Dendritic cell treated with granulocyte-macrophage colony-stimulating factor and Interleukin-4, amounts not matched to agents 40 ng/mL and 50 ng/mL, for 4 days (primary cell): ENCODE data around the gene NEDD4.
A peak's percentile ranks its signal among the peaks of the same experiment; 100 is the strongest.
"Not testable (repeated sequence)": the region's sequence is repeated elsewhere in the genome, so short reads cannot be mapped to it uniquely, and the experiment has no call there.

ENCODE experiments used
- H3K27ac Mint-ChIP-seq: one replicate; pipeline ENCODE4 v1.8.0; 2022; ENCODE audit warnings: mild to moderate bottlenecking, mixed read lengths
- H3K27me3 Mint-ChIP-seq: one replicate; pipeline ENCODE4 v1.8.0; 2022; ENCODE audit warnings: mild to moderate bottlenecking, mixed read lengths
- H3K36me3 Mint-ChIP-seq: one replicate; pipeline ENCODE4 v1.8.0; 2022; ENCODE audit warnings: low read depth, mixed read lengths
- H3K4me1 Mint-ChIP-seq: one replicate; pipeline ENCODE4 v1.8.0; 2022; ENCODE audit warnings: low read depth, mixed read lengths
- H3K4me3 Mint-ChIP-seq: one replicate; pipeline ENCODE4 v1.8.0; 2022; ENCODE audit warnings: mild to moderate bottlenecking, moderate library complexity, mixed read lengths
- H3K9me3 Mint-ChIP-seq: one replicate; pipeline ENCODE4 v1.8.0; 2022; ENCODE audit warnings: mixed read lengths
- intact Hi-C: fragments of 100-400 bp; cut with micrococcal nuclease; formaldehyde crosslinking; loops from one replicate; pipeline ENCODE4 v1.15.0; 2022

The NEDD4 gene

DNA sequence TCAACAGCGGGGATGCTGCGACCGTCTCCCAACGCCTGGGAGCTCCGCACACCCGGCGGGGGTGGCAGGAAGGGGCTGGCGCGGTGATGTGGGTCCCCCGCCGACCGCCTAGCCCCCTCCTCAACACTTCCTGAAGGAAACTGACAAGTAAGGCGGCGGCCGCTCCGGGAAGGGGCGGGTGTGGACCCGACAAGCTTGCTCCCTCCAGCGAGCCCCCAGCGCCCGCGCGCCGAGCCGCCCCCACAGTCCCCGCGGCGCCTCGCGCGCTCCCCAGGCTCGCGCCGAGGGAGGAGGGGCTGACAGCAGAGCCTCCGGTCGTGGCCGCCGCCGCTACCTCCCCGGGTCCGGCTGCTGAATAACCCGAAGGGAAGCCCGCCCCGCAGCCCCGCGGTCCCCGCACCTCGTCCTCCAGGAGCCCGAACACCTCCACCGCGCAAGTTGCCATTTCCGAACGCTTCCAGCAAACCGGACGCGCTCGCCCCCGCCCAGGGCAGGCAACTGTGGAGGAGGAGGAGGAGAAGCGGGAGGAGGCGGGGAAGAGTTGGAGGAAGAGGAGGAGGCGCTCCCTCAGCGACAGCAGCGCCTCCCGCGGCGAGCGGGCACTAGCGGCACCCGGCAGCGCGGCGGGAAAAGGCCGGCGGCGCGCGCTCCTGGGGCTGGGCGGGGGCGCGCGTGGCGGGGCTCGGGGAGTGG, at the start of gene NEDD4:
NEDD4 (minus strand) TSS at position 502 of the 693 bp plus-strand sequence; CDS start at position 445, 57 bp downstream.
- Mint-ChIP-seq H3K9me3 (no peaks in the 10 kb centered on the region), H3K4me1 (peaks cover 12% of the 10 kb centered on the region), H3K4me3 (peak within 1 kb of the TSS; percentile 97), H3K27ac (peak within 1 kb of the TSS; percentile 78), H3K27me3 (peaks cover 30% of the 10 kb centered on the region), H3K36me3 (peaks cover 10% of the 10 kb centered on the region)
- intact Hi-C loops, result no loop called here

DNA sequence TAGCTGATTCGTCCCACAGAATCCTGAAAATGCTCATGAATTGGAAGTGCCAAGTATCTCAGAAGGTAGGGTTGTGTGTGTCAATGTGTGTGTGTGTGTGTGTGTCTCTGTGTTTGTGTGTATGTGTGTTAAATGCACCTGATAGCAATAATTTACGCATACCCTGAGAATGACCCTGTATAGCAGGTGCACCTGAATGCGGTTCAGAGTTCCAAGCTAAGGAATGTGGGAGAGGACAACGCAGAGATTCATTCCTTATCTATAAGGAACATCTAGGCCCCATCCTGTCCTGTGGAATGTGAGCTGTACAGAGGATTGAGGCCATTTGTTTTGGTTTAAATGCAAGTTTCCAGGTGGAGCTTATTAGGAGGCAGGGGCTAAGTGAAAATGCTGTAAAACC, 49.1 kb upstream of the NEDD4 start:
- Mint-ChIP-seq H3K4me1 (no peaks in the 10 kb centered on the region), H3K27ac (no peak overlapping the region)

DNA sequence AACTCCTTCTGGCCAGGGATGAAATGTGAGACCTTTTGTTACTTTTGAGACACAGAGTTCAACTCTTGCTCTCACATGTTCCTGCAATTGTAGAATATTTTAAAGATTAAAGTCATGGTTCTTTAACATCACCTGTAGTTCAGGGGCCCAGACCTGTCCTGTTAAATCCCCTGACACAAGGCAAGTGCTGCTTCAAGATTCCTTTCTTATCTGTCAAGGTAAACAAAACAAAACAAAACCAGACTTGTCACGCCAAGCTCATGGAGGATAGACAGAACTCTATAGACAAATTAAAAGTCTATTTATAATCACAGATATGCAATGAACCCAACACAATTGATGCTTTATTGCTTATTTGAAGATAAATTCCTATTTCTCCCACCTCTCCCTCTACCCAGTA, 48.6 kb upstream of the NEDD4 start:
- H3K4me1 Mint-ChIP-seq, result no peaks in the 10 kb centered on the region
- no peaks in the 10 kb centered on the region for H3K27me3 Mint-ChIP-seq
- no peaks in the 10 kb centered on the region for H3K36me3 Mint-ChIP-seq
- intact Hi-C loops, result no loop called here
- H3K9me3 Mint-ChIP-seq, result no peaks in the 10 kb centered on the region
- no peak overlapping the region for H3K4me3 Mint-ChIP-seq
- no peak overlapping the region for H3K27ac Mint-ChIP-seq

More for the DNA sequence above, 49.1 kb upstream of the NEDD4 start:
- Mint-ChIP-seq H3K4me3 (no peak overlapping the region), H3K9me3 (no peaks in the 10 kb centered on the region), H3K27me3 (no peaks in the 10 kb centered on the region), H3K36me3 (no peaks in the 10 kb centered on the region)
- intact Hi-C loops, result no loop called here

DNA sequence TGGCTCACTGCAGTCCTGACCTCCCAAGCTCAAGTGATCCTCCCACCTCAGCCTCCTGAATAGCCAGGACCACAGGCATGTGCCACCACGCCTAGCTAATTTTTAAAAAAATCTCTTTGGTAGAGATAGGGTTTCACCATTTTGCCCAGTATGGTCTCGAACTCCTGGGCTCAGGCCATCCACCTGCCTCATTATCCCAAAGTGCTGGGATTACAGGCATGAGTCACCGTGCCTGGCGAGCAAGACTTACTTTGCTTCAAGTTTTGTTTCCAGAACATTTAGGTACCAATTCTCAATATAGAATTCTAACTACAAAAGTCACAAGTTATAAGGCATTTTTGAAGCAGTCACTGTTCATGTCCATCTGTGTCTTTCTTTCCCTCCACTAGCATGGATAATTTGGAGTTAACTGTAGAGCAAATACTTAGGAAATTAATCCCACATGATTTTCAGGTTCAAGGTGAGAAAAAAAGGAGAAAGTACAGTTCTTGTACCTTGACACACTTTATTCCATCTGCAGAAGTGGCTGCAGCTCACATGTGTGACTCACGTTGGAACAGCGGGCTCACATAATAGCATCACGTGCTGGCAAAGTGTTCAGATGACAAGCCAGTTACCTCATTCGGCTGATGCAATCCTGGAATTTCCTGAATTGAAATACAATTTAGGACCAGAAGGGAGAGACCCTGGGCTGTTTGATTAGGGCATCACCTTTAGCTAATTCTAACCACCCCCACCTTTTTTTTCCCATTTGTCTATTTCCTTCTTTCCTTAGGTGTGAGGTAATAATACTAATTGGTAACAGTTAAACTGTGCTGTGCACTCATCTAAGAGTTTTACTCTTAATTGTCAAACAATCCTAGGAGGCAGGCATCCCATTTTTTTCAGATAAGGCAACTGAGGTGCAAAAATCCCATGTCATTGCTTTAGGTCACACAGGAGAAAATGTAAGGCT, 46.9 kb upstream of the NEDD4 start:
- no peak overlapping the region for H3K4me3 Mint-ChIP-seq
- no peaks in the 10 kb centered on the region for H3K36me3 Mint-ChIP-seq
- no peak overlapping the region for H3K27ac Mint-ChIP-seq
- H3K27me3 Mint-ChIP-seq, result no peaks in the 10 kb centered on the region
- intact Hi-C loops, result no loop called here
- H3K4me1 Mint-ChIP-seq, result no peaks in the 10 kb centered on the region
- no peaks in the 10 kb centered on the region for H3K9me3 Mint-ChIP-seq

DNA sequence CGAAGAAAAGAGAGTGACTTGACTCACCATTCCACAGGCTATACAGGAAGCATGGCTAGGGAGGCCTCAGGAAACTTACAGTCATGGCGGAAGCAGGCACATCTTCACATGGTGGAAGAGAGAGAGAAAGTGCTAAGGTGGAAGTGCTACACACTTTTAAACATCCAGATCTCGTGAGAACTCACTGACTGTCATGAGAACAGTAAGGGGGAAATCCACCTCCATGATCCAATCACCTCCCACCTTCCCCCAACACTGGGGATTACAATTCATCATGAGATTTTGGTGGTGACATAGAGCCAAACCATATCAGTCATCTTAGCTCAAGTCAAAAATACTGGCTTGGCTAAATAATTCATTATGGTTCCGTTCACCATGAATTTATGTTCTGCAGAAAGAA, 45.3 kb upstream of the NEDD4 start:
- Mint-ChIP-seq H3K9me3 (no peaks in the 10 kb centered on the region), H3K4me3 (no peak overlapping the region), H3K27ac (no peak overlapping the region), H3K27me3 (no peaks in the 10 kb centered on the region), H3K36me3 (no peaks in the 10 kb centered on the region), H3K4me1 (no peaks in the 10 kb centered on the region)
- intact Hi-C loops, result no loop called here

DNA sequence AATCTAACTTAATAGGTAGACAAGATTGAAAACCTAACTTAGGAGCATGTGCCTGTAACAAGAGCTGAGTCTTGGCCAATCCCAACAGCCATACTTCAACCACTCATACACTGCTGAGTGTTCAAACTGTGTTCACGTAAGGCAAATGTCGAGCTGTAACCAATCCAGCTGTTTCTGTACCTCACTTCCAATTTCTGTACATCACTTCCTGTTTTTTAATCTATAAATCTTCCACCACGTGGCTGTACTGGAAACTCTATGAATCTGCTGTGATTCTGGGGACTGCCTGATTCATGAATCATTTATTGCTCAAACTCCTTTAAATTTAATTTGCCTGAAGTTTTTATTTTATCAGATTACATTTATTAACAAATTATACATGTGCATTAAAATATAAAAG, 44.6 kb upstream of the NEDD4 start:
- Mint-ChIP-seq H3K4me1 (no peaks in the 10 kb centered on the region), H3K36me3 (no peaks in the 10 kb centered on the region), H3K9me3 (no peaks in the 10 kb centered on the region), H3K27ac (no peak overlapping the region), H3K4me3 (no peak overlapping the region), H3K27me3 (no peaks in the 10 kb centered on the region)
- intact Hi-C loops, result no loop called here

DNA sequence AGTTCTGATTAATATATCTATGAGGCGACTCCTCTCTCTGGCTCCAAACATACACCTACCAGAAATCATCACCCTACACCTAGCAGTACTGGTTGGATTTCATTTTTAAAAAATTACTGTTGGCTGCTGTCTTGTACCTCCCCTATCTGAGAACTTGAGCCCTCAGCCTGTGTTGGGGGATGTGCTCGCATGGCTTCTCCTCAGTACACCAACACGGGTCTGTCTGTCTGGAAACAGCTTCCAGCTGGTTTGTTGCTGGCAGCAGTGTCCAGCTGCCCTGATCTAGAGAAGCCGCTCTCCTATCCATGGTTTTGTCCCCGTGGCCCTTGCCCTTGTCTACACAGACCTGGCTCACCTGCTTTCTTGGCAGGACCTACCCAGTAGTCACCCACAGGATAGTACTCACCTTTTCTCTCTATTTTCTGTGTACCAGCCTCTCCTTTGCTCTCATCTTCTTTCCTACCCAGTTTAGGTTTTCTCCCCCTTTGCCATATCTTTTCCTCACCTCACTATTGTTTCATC, 43.2 kb upstream of the NEDD4 start:
- Mint-ChIP-seq H3K36me3 (no peaks in the 10 kb centered on the region), H3K9me3 (no peaks in the 10 kb centered on the region), H3K4me3 (no peak overlapping the region), H3K27ac (no peak overlapping the region), H3K27me3 (no peaks in the 10 kb centered on the region), H3K4me1 (no peaks in the 10 kb centered on the region)
- intact Hi-C loops, result no loop called here

DNA sequence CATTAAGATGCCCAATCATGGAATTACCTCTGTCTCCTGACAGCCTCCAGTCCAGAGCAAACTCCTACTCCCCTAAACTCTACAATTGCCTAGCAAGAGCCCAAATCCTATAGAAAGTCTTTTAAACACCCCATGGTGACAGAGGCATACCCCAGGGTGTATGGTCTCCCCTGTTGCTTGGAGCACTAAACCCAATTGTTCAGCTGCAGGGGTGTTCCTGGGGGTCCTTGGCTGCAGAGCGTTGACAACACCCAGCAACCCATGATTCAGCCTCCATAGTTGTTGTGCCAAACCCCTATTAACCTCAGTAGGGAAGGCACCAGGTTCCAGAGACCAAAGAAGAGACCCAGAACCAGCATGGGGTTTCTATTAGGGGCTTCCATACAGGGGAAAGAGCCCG, 41.8 kb upstream of the NEDD4 start:
- no peaks in the 10 kb centered on the region for H3K4me1 Mint-ChIP-seq
- H3K27me3 Mint-ChIP-seq, result no peaks in the 10 kb centered on the region
- H3K36me3 Mint-ChIP-seq, result no peaks in the 10 kb centered on the region
- H3K9me3 Mint-ChIP-seq, result no peaks in the 10 kb centered on the region
- H3K27ac Mint-ChIP-seq, result no peak overlapping the region
- no peak overlapping the region for H3K4me3 Mint-ChIP-seq
- intact Hi-C loops, result no loop called here

DNA sequence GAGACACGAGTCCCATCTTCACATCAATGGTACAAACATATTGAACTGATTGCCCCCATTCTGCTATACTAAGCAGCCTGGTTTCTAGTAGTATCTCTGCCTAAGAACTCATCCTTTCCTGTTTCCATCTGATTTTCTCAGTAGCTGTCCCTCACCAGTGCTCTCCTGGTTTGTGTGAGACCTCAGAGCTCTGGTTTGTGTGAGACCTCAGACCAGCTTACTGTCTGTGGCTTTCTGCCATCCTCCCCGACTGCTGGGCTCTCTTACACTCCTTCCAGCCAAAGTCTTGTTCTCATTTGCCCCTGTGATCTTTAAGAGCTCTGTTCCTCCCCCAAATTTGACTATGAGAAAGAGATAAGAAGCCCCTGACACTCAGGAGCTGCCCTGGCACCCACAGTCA, 41.1 kb upstream of the NEDD4 start:
- Mint-ChIP-seq H3K27ac (no peak overlapping the region), H3K36me3 (no peaks in the 10 kb centered on the region), H3K9me3 (no peaks in the 10 kb centered on the region), H3K27me3 (no peaks in the 10 kb centered on the region), H3K4me3 (no peak overlapping the region), H3K4me1 (no peaks in the 10 kb centered on the region)
- intact Hi-C loops, result no loop called here

DNA sequence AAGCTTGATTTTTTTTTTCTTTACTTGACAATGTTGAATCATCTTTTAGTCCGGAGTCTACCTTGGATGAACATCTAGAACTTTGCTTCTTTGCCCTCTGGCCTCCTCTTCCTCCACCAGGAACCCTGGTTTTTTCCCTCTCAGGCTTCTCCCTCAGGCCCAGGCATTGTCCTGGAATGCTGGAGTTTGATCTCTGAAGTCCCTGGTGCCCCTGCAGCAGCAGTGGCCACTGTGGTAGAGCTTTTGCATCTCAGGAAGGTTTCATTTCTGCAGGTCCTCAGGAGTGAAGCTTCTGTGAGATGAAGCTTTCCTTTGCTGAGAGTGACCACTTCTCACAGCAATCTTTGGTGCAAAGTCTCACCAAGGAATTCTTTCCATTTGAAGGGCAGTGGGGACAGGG, 39.0 kb upstream of the NEDD4 start:
- H3K27me3 Mint-ChIP-seq, result no peaks in the 10 kb centered on the region
- H3K4me3 Mint-ChIP-seq, result no peak overlapping the region
- no peak overlapping the region for H3K27ac Mint-ChIP-seq

DNA sequence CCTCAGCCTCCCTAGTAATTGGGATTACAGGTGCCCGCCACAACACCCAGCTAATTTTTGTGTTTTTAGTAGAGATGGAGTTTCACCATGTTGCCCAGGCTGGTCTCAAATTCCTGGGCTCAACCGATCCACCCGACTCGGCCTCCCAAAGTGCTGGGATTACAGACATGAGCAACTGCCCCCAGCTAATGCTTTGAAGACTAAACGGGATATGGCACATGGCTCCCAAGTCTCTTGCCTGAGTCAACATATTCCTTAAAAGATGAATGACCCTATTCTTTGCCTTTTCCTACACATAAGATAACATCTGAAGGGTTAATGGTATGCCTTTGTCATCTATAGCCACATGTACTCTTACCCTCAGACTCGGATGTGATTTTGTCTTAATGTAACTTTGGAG, 38.4 kb upstream of the NEDD4 start:
- Mint-ChIP-seq H3K9me3 (no peaks in the 10 kb centered on the region), H3K4me1 (no peaks in the 10 kb centered on the region), H3K36me3 (no peaks in the 10 kb centered on the region), H3K27me3 (no peaks in the 10 kb centered on the region), H3K4me3 (no peak overlapping the region), H3K27ac (no peak overlapping the region)
- intact Hi-C loops, result no loop called here

More for the DNA sequence above, 39.0 kb upstream of the NEDD4 start:
- intact Hi-C loops, result no loop called here
- Mint-ChIP-seq H3K4me1 (no peaks in the 10 kb centered on the region), H3K9me3 (no peaks in the 10 kb centered on the region), H3K36me3 (no peaks in the 10 kb centered on the region)

DNA sequence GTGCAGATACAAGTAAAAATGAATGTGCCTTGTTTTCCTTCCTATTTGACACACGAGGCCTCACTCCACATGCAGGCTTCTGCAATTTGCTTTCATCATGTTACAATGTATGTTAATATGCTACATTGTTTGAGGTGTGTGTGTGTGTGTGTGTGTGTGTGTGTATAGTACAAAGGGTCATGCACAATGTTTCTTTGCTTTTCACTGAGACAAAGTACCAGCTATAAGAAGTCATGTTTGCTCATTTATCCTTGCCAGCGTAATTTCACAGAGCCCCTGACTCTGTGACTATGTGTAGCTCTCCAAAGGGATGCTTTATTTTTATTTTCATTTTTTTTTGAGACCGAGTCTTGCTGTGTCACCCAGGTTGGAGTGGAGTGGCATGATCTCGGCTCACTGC, 38.0 kb upstream of the NEDD4 start:
- H3K27ac Mint-ChIP-seq, result no peak overlapping the region
- H3K9me3 Mint-ChIP-seq, result no peaks in the 10 kb centered on the region
- H3K4me1 Mint-ChIP-seq, result no peaks in the 10 kb centered on the region
- H3K4me3 Mint-ChIP-seq, result no peak overlapping the region
- H3K27me3 Mint-ChIP-seq, result no peaks in the 10 kb centered on the region
- H3K36me3 Mint-ChIP-seq, result no peaks in the 10 kb centered on the region
- intact Hi-C loops, result no loop called here

DNA sequence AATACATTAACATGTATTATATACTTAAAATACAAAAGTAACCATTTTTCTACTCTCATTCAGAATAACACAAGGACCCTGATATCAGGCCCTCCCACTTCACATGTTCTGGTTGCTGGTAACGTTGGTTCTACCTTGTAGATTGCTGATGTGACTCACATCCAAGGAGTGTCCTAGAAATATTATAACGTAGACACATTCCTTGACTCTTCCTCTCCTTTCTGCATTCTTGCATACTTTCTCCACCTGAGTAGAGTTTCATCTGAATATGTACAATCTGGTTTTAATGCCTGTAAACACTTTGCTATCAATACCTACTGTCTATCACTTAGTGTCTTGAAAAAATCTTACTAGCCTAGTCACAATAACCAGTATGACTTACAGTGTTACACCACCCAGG, 35.0 kb upstream of the NEDD4 start:
- Mint-ChIP-seq H3K36me3 (no peaks in the 10 kb centered on the region), H3K27ac (no peak overlapping the region), H3K4me3 (no peak overlapping the region), H3K27me3 (no peaks in the 10 kb centered on the region), H3K4me1 (no peaks in the 10 kb centered on the region), H3K9me3 (peaks cover 9% of the 10 kb centered on the region)
- intact Hi-C loops, result no loop called here

DNA sequence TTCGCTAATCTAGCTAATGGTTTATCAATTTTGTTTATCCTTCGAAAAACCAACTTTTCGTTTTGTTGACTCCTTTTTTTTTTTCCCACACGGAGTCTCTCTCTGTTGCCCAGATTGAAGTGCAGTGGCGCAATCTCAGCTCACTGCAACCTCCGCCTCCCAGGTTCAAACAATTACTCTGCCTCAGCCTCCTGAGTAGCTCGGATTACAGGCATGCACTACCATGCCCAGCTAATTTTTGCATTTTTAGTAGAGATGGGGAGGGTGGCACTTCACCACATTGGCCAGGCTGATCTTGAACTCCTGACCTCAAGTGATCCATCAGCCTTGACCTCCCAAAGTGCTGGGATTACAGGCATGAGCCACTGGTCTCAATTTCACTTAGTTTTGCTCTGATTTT, 29.7 kb upstream of the NEDD4 start:
- H3K36me3 Mint-ChIP-seq, H3K4me3 Mint-ChIP-seq, H3K27me3 Mint-ChIP-seq, H3K9me3 Mint-ChIP-seq, H3K27ac Mint-ChIP-seq, intact Hi-C loops, H3K4me1 Mint-ChIP-seq: not testable (repeated sequence)
